ENCODE results near the gene PCDHA2. TPM values are rescaled to one million over a fixed set of nuclear protein-coding genes. Genes with fewer than 3 reads are reported as not detected.

PCDHA2 gene
- total RNA-seq, 1 donor from 2014 or later, result 0.87 TPM

DNA sequence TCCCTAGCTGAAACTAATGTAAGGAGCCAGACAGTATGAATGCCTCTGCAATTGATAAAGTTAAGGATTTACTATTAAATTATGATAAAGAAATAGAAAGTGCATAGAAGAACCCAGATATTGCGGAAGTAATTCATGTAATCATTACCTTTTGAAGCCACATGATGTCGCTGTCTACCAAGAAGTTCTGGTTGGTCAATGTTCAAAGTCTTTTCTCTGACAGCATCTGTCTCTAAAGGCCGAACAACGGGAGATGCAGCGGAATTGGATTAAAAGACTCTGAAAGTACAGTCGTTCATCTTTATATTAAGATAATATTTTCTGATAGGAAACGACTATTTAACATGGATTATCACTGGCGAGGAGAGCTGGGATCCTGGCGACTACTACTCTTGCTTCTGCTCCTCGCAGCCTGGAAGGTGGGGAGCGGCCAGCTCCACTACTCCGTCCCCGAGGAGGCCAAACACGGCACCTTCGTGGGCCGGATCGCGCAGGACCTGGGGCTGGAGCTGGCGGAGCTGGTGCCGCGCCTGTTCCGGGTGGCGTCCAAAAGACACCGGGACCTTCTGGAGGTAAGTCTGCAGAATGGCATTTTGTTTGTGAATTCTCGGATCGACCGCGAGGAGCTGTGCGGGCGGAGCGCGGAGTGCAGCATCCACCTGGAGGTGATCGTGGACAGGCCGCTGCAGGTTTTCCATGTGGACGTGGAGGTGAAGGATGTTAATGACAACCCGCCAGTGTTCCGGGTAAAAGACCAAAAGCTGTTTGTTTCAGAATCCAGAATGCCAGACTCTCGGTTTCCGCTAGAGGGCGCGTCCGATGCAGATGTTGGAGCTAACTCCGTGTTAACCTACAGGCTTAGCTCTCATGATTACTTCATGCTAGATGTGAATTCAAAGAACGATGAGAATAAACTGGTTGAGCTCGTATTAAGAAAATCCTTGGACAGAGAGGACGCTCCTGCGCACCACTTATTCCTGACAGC lies 46.6 kb downstream of the PCDHA2 start, which contains the start of gene PCDHA8:
TSS of gene PCDHA8 (plus strand) at position 210 of the 985 bp plus-strand sequence. CDS start at position 345, 135 bp downstream.
- TF ChIP-seq, protein P1, sequence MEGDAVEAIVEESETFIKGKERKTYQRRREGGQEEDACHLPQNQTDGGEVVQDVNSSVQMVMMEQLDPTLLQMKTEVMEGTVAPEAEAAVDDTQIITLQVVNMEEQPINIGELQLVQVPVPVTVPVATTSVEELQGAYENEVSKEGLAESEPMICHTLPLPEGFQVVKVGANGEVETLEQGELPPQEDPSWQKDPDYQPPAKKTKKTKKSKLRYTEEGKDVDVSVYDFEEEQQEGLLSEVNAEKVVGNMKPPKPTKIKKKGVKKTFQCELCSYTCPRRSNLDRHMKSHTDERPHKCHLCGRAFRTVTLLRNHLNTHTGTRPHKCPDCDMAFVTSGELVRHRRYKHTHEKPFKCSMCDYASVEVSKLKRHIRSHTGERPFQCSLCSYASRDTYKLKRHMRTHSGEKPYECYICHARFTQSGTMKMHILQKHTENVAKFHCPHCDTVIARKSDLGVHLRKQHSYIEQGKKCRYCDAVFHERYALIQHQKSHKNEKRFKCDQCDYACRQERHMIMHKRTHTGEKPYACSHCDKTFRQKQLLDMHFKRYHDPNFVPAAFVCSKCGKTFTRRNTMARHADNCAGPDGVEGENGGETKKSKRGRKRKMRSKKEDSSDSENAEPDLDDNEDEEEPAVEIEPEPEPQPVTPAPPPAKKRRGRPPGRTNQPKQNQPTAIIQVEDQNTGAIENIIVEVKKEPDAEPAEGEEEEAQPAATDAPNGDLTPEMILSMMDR (IDR thresholded peaks at IDR 0.05; ENCODE audit: unreplicated experiment), result peak; percentile 44
- H3K4me3 Mint-ChIP-seq, result no peak within 1 kb of the TSS
- H3K36me3 Mint-ChIP-seq, result peaks cover 54% of the 10 kb centered on the region
- no peaks in the 10 kb centered on the region for H3K27me3 Mint-ChIP-seq (ENCODE audit: low read depth)
- no peak for DNase-seq (ENCODE audit: low spot score in 2 of 2, unreplicated experiment in 2 of 2)
- H3K4me1 Mint-ChIP-seq, result no peaks in the 10 kb centered on the region
- H3K27ac Mint-ChIP-seq, result no peak within 1 kb of the TSS
- peaks cover 36% of the 10 kb centered on the region for H3K9me3 Mint-ChIP-seq

DNA sequence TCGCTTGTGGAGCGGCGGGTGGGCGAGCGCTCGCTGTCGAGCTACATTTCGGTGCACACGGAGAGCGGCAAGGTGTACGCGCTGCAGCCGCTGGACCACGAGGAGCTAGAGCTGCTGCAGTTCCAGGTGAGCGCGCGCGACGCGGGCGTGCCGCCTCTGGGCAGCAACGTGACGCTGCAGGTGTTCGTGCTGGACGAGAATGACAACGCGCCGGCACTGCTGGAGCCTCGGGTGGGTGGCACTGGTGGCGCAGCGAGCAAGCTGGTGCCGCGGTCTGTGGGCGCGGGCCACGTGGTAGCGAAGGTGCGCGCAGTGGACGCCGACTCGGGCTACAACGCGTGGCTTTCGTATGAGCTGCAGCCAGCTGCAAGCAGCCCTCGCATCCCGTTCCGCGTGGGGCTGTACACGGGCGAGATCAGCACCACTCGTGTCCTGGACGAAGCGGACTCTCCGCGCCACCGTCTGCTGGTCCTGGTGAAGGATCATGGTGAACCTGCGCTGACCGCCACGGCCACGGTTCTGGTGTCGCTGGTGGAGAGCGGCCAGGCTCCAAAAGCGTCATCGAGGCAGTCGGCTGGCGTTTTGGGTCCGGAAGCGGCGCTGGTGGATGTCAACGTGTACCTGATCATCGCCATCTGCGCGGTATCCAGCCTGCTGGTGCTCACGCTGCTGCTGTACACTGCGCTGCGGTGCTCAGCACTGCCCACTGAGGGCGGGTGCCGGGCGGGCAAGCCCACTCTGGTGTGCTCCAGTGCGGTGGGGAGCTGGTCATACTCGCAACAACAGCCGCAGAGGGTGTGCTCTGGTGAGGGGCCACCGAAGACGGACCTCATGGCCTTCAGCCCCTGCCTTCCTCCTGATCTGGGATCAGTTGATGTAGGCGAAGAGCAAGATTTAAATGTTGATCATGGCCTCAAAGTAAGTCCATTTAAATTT lies 48.4 kb downstream of the PCDHA2 start:
- Mint-ChIP-seq H3K4me3 (no peak overlapping the region), H3K27me3 (ENCODE audit: low read depth) (no peaks in the 10 kb centered on the region), H3K9me3 (peaks cover 46% of the 10 kb centered on the region), H3K27ac (no peak overlapping the region), H3K36me3 (peaks cover 60% of the 10 kb centered on the region), H3K4me1 (no peaks in the 10 kb centered on the region)
- DNase-seq (ENCODE audit: low spot score in 2 of 2, unreplicated experiment in 2 of 2), result no peak
- TF ChIP-seq, protein P1 (IDR thresholded peaks at IDR 0.05; ENCODE audit: unreplicated experiment), result no peak

Other genes with a start within 250 kb of the PCDHA2 start
- gene EIF4EBP3, start 247.2 kb upstream of the PCDHA2 start, total RNA-seq, result 5.2 to 7.6 TPM (median 5.9 TPM) in 3 replicates
- 34.9 to 37.5 TPM (median 37.0 TPM) in 3 replicates for gene SRA1, start 237.4 kb upstream of the PCDHA2 start, total RNA-seq
- gene APBB3, start 230.3 kb upstream of the PCDHA2 start, total RNA-seq, result 59.9 to 68.5 TPM (median 63.6 TPM) in 3 replicates
- 56.5 to 62.2 TPM (median 61.5 TPM) in 3 replicates for gene SLC35A4, start 230.0 kb upstream of the PCDHA2 start, total RNA-seq
- 0.34 to 0.63 TPM (median 0.35 TPM) in 3 replicates for gene CD14, start 161.7 kb upstream of the PCDHA2 start, total RNA-seq
- 20.6 to 21.2 TPM (median 21.0 TPM) in 3 replicates for gene TMCO6, start 155.4 kb upstream of the PCDHA2 start, total RNA-seq
- 41.2 to 46.9 TPM (median 45.5 TPM) in 3 replicates for gene NDUFA2, start 147.2 kb upstream of the PCDHA2 start, total RNA-seq
- 85.0 to 85.8 TPM (median 85.8 TPM) in 3 replicates for gene IK, start 147.0 kb upstream of the PCDHA2 start, total RNA-seq
- gene WDR55, start 129.9 kb upstream of the PCDHA2 start, total RNA-seq, result 24.9 to 26.8 TPM (median 26.0 TPM) in 3 replicates
- 3.3 to 3.9 TPM (median 3.5 TPM) in 3 replicates for gene DND1, start 121.3 kb upstream of the PCDHA2 start, total RNA-seq
- gene HARS1, start 103.5 kb upstream of the PCDHA2 start, total RNA-seq, result 73.7 to 77.2 TPM (median 76.9 TPM) in 3 replicates
- gene HARS2, start 103.4 kb upstream of the PCDHA2 start, total RNA-seq, result 32.4 to 35.6 TPM (median 33.5 TPM) in 3 replicates
- gene ZMAT2, start 94.4 kb upstream of the PCDHA2 start, total RNA-seq, result 49.8 to 52.2 TPM (median 50.7 TPM) in 3 replicates
- gene PCDHA1, start 8.7 kb upstream of the PCDHA2 start, total RNA-seq, result not detected in 3 replicates
- gene PCDHA3, start 6.2 kb downstream of the PCDHA2 start, total RNA-seq, result 0.31 to 0.40 TPM (median 0.32 TPM) in 3 replicates
- 18.8 to 20.9 TPM (median 19.8 TPM) in 3 replicates for gene PCDHA4, start 12.2 kb downstream of the PCDHA2 start, total RNA-seq
- 3.6 to 3.7 TPM (median 3.6 TPM) in 3 replicates for gene PCDHA5, start 26.8 kb downstream of the PCDHA2 start, total RNA-seq
- 14.5 to 15.7 TPM (median 15.2 TPM) in 3 replicates for gene PCDHA6, start 33.1 kb downstream of the PCDHA2 start, total RNA-seq
- 4.2 to 5.5 TPM (median 4.5 TPM) in 3 replicates for gene PCDHA7, start 39.4 kb downstream of the PCDHA2 start, total RNA-seq
- gene PCDHA8, start 46.3 kb downstream of the PCDHA2 start, total RNA-seq, result 4.5 to 5.4 TPM (median 4.7 TPM) in 3 replicates
- 3.1 to 4.0 TPM (median 3.4 TPM) in 3 replicates for gene PCDHA9, start 53.5 kb downstream of the PCDHA2 start, total RNA-seq
- 18.6 to 20.1 TPM (median 19.8 TPM) in 3 replicates for gene PCDHA10, start 61.0 kb downstream of the PCDHA2 start, total RNA-seq
- 11.7 to 12.8 TPM (median 11.8 TPM) in 3 replicates for gene PCDHA11, start 74.1 kb downstream of the PCDHA2 start, total RNA-seq
- gene PCDHA12, start 80.5 kb downstream of the PCDHA2 start, total RNA-seq, result 22.5 to 22.8 TPM (median 22.5 TPM) in 3 replicates
- gene PCDHA13, start 87.3 kb downstream of the PCDHA2 start, total RNA-seq, result 5.4 to 6.1 TPM (median 5.8 TPM) in 3 replicates
- 9.2 to 10.1 TPM (median 9.7 TPM) in 3 replicates for gene PCDHAC1, start 131.4 kb downstream of the PCDHA2 start, total RNA-seq
- gene PCDHAC2, start 171.6 kb downstream of the PCDHA2 start, total RNA-seq, result 12.1 to 12.7 TPM (median 12.4 TPM) in 3 replicates